Hematopoietic multipotent progenitor cell treated with erythropoietin and hydrocortisone succinate and interleukin-3 and kit ligand, for 8 days (in vitro differentiated cells): ENCODE data around the gene NAV2.

Experiments used
- DNase-seq: peaks from one replicate; pipeline ENCODE4 v3.0.0-alpha.2; 2015

Gene NAV2

GRCh38 chr11:20154381-20154780, 441.7 kb downstream of the NAV2 start:
- no peak for DNase-seq

GRCh38 chr11:20155683-20156279, 443.1 kb downstream of the NAV2 start:
- no peak for DNase-seq

GRCh38 chr11:20156280-20156875, 443.7 kb downstream of the NAV2 start:
- no peak for DNase-seq

- DNase-seq, result no peak
Measured at GRCh38 chr11:20156876-20157613, 444.4 kb downstream of the NAV2 start.

GRCh38 chr11:20157728-20158127, 445.1 kb downstream of the NAV2 start:
- DNase-seq, result no peak

GRCh38 chr11:20158597-20159257, 446.1 kb downstream of the NAV2 start:
- DNase-seq, result peak; percentile 51

GRCh38 chr11:20159466-20160381, 447.1 kb downstream of the NAV2 start:
- no peak for DNase-seq

- DNase-seq, result no peak
Measured at GRCh38 chr11:20160425-20161229, 448.0 kb downstream of the NAV2 start, which contains the start of gene DBX1. TSS of gene DBX1 (minus strand) at chr11:20160475. CDS start at chr11:20160324, 151 bp downstream.

- no peak for DNase-seq
Measured at GRCh38 chr11:20161230-20161918, 448.7 kb downstream of the NAV2 start.

- DNase-seq, result no peak
Measured at GRCh38 chr11:20161923-20162744, 449.5 kb downstream of the NAV2 start.

GRCh38 chr11:20162824-20163782, 450.5 kb downstream of the NAV2 start:
- DNase-seq, result peak; percentile 10

GRCh38 chr11:20163783-20164481, 451.3 kb downstream of the NAV2 start:
- no peak for DNase-seq
